Heart left ventricle (tissue), 13 donors: Measurements from ENCODE around the gene GPRC5A.

ENCODE experiments used
- CTCF ChIP-seq, 12 donors: fragments of 200-600 bp; sonication (generic) in 4 of 12; IDR thresholded peaks; one replicate each; pipeline versions ENCODE4 v1.5.0 to v1.8.0; 2018 to 2022; ENCODE audit warnings: antibody characterized with exemption in 12 of 12, mild to moderate bottlenecking in 5 of 12
- POLR2A ChIP-seq, 2 donors: fragments of 450-650 bp; IDR thresholded peaks; one replicate each; pipeline ENCODE4 v1.6.1; 2017; ENCODE audit warnings: antibody characterized with exemption in 2 of 2, mild to moderate bottlenecking in 2 of 2, moderate library complexity in 2 of 2
- donor health status: ischemic (EF 13 %, LVEDD 7.1; RV severe dilation, severe dysfunction).
- donor health status: DM: no; HTN: yes; CAD: no.
- donor health status: DM: no; HTN: no; CAD: no.
- donor health status: ischemic (EF 25% LVEDD 6.9; RV normal size, moderate dysfunction).
- donor health status: ischemic (EF 25% LVEDD 5.7; RV mildly dilated, moderate dysfunction).
- donor health status: ischemic (EF 35%, LVEDD 5.7; RV mildly dilated, moderate dysfunction).
- donor health status: nonischemic (EF 11% LVEDD 7.7; RV severe dilation, severe dysfunction).
- donor health status: DM: yes; HTN: yes; CAD: no.
- donor health status: PGD.
- donor health status: ischemic (EF 29% LVEDD 5.4; RV normal size, mild dysfunction).
- donor health status: nonischemic (EF 23%, LVEDD 6.1; RV moderate dilation, normal function).

DNA sequence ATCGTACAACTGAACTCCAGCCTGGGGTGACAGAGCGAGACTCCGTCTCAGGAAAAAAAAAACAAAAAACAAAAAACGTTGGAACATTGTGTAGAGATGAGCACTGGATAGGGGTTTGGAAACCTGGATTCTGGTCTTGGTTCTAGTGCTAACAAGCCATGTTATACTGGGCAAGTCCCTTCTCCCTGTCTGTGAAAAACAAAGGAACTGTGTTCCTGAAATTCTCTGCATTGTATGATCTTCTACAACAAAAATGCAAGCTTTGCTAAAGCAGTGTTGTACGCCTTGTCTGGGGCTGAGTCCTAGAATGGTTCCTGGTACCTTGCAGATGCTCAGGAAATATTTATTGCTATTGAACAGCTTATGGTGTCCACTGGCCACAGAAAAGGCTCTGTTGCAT lies 47.2 kb downstream of the GPRC5A start:
- TF ChIP-seq CTCF (IDR thresholded peaks at IDR 0.05) (no peak), POLR2A (IDR thresholded peaks at IDR 0.05) (no peak)
